T-cell (primary cell): ENCODE results near the gene ALPP. TPM values are rescaled to one million over a fixed set of nuclear protein-coding genes. Genes with fewer than 3 reads are reported as not detected.

Experiments
- ATAC-seq, 4 experiments: fragments of 200-7000 bp in 3 of 4; fragments of 150-1000 bp in 1 of 4; cut with Tn5 transposase; replicated peaks in 1 of 4; 1 replicate in 3 of 4; 2 replicates in 1 of 4; pipeline ENCODE4 v1.10.0; 2021; ENCODE audit warnings: moderate library complexity in 3 of 4, mild to moderate bottlenecking in 2 of 4, moderate number of reproducible peaks in 1 of 4
- CTCF ChIA-PET, 2 donors: fragments of 300-600 bp; sonication (Branson Sonifier 250); formaldehyde crosslinking; loops; one replicate each; lab custom pipeline; 2022; ENCODE audit warnings: antibody characterized with exemption in 2 of 2; lab: Charles Lee
- POLR2A ChIA-PET, 2 donors: fragments of 300-600 bp; sonication (Branson Sonifier 250); formaldehyde crosslinking; loops; one replicate each; lab custom pipeline; 2022; ENCODE audit warnings: antibody characterized with exemption in 2 of 2; lab: Charles Lee
- DNase-seq, 35 experiments: peaks; one replicate each; pipeline versions ENCODE4 v3.0.0 to v3.0.0-alpha.2; 2013 to 2023
- H3K27ac ChIP-seq: one replicate; pipeline ENCODE4 v1.5.1; 2013; ENCODE audit warnings: low read length
- H3K27me3 ChIP-seq, 2 experiments: replicated peaks in 1 of 2; 1 replicate in 1 of 2; 2 replicates in 1 of 2; pipeline versions ENCODE4 v1.6.1 to v1.7.0; 2013; ENCODE audit warnings: low read length in 1 of 2, mixed read lengths in 1 of 2; ENCODE audit not compliant: control insufficient read depth in 2 of 2, insufficient read depth in 2 of 2; ENCODE audit errors: extremely low read depth in 1 of 2
- H3K36me3 ChIP-seq, 2 donors: 1 replicate in 1 of 2; 2 replicates in 1 of 2; pipeline versions ENCODE4 v1.6.1 to v1.7.0; 2013; ENCODE audit warnings: low read length in 1 of 2; ENCODE audit not compliant: control insufficient read depth in 2 of 2, insufficient read depth in 1 of 2; ENCODE audit errors: extremely low read depth in 1 of 2
- H3K4me1 ChIP-seq, 2 experiments: 1 replicate in 1 of 2; 2 replicates in 1 of 2; pipeline versions ENCODE4 v1.6.1 to v1.7.0; 2013; ENCODE audit warnings: low read length in 2 of 2, mixed read lengths in 1 of 2; ENCODE audit not compliant: insufficient read depth in 2 of 2, control insufficient read depth in 1 of 2; ENCODE audit errors: extremely low read depth in 1 of 2
- H3K4me3 ChIP-seq, 2 donors: 1 replicate in 1 of 2; 2 replicates in 1 of 2; pipeline versions ENCODE4 v1.5.1 to v1.7.0; 2013; ENCODE audit warnings: mild to moderate bottlenecking in 2 of 2, low read length in 1 of 2, moderate library complexity in 1 of 2; ENCODE audit not compliant: control insufficient read depth in 1 of 2; ENCODE audit errors: extremely low read depth in 1 of 2
- H3K9me3 ChIP-seq: 2 replicates; pipeline ENCODE4 v1.7.0; 2013
- H3K27ac Mint-ChIP-seq, 2 donors: one replicate each; pipeline ENCODE4 v1.8.0; 2020 to 2021; ENCODE audit warnings: mild to moderate bottlenecking in 2 of 2, mixed read lengths in 2 of 2
- H3K27me3 Mint-ChIP-seq, 2 donors: one replicate each; pipeline ENCODE4 v1.8.0; 2021 to 2022; ENCODE audit warnings: mixed read lengths in 2 of 2
- H3K36me3 Mint-ChIP-seq: one replicate; pipeline ENCODE4 v1.8.0; 2021; ENCODE audit warnings: mixed read lengths
- H3K4me1 Mint-ChIP-seq, 3 donors: one replicate each; pipeline ENCODE4 v1.8.0; 2020 to 2022; ENCODE audit warnings: mixed read lengths in 3 of 3, mild to moderate bottlenecking in 1 of 3
- H3K4me3 Mint-ChIP-seq, 3 donors: one replicate each; pipeline ENCODE4 v1.8.0; 2020 to 2022; ENCODE audit warnings: mild to moderate bottlenecking in 3 of 3, mixed read lengths in 3 of 3, moderate library complexity in 3 of 3
- H3K9me3 Mint-ChIP-seq, 3 donors: one replicate each; pipeline ENCODE4 v1.8.0; 2020 to 2022; ENCODE audit warnings: mixed read lengths in 3 of 3
- WGBS: methylation state at CpG from one replicate; pipeline ENCODE4 v1.1.5; 2013; ENCODE audit warnings: missing lambda C conversion rate; ENCODE audit not compliant: insufficient coverage; 5-methylcytosine and 5-hydroxymethylcytosine counted together
- total RNA-seq, 35 experiments: library from RNA in 6 of 35; stranded (reverse) in 6 of 35; fragments of 120-200 nt in 1 of 35; gene quantifications; one replicate each; pipeline versions ENCODE4 v1.2.1 to v1.2.4 and lab custom pipeline; 2013 to 2026

The ALPP gene
- total RNA-seq, 5 donors from 2014 or later (not counting 1 experiment from before 2014, with no cell fraction given), result 0.16 TPM; not detected in 4

- Mint-ChIP-seq H3K4me3 (no peak overlapping the region), H3K27me3 (peaks cover 3 to 22% of the 10 kb centered on the region in 2 donors), H3K4me1 (no peaks in the 10 kb centered on the region), H3K9me3 (no peaks in the 10 kb centered on the region), H3K36me3 (no peaks in the 10 kb centered on the region), H3K27ac (no peak overlapping the region)
- H3K27me3 ChIP-seq, result peaks cover 2 to 19% of the 10 kb centered on the region in 2 experiments
- POLR2A ChIA-PET, result no interaction called here
- H3K4me1 ChIP-seq, result no peaks in the 10 kb centered on the region
- no peaks in the 10 kb centered on the region for H3K9me3 ChIP-seq
- H3K4me3 ChIP-seq, result no peak overlapping the region
- H3K36me3 ChIP-seq, result no peaks in the 10 kb centered on the region
- ATAC-seq, result no peak
- DNase-seq, result no peak
- CTCF ChIA-PET, result interaction anchor here in 1 of 2 donors (0.6 kb wide), 1 partner anchor 29 kb away, joined by 5 read pairs; no protein-coding TSS in a partner anchor
- 100% methylated on average over 2 of the region's 5 CpGs for WGBS
- H3K27ac ChIP-seq, result no peak overlapping the region
Measured at GRCh38 chr2:232398293-232399034, 19.9 kb downstream of the ALPP start.

- peaks cover 3 to 19% of the 10 kb centered on the region in 2 donors for H3K27me3 Mint-ChIP-seq
- Histone ChIP-seq H3K4me1 (no peaks in the 10 kb centered on the region), H3K36me3 (no peaks in the 10 kb centered on the region), H3K27me3 (peaks cover 2 to 19% of the 10 kb centered on the region in 2 experiments), H3K27ac (no peak overlapping the region), H3K4me3 (no peak overlapping the region), H3K9me3 (no peaks in the 10 kb centered on the region)
- POLR2A ChIA-PET, result no interaction called here
- H3K4me1 Mint-ChIP-seq, result no peaks in the 10 kb centered on the region
- no peak overlapping the region for H3K4me3 Mint-ChIP-seq
- CTCF ChIA-PET, result no interaction called here
- H3K9me3 Mint-ChIP-seq, result no peaks in the 10 kb centered on the region
- no peaks in the 10 kb centered on the region for H3K36me3 Mint-ChIP-seq
- H3K27ac Mint-ChIP-seq, result no peak overlapping the region
- 88% methylated on average over 3 of the region's 9 CpGs for WGBS
- no peak for ATAC-seq
- DNase-seq, result no peak
Measured at GRCh38 chr2:232400256-232401015, 21.9 kb downstream of the ALPP start.

GRCh38 chr2:232402518-232402917 lies 24.0 kb downstream of the ALPP start:
- H3K4me1 Mint-ChIP-seq, result no peaks in the 10 kb centered on the region
- no peak overlapping the region for H3K27ac Mint-ChIP-seq
- no peak for ATAC-seq
- Histone ChIP-seq H3K27ac (no peak overlapping the region), H3K4me1 (no peaks in the 10 kb centered on the region), H3K9me3 (no peaks in the 10 kb centered on the region), H3K27me3 (peaks cover 2 to 17% of the 10 kb centered on the region in 2 experiments), H3K4me3 (no peak overlapping the region), H3K36me3 (no peaks in the 10 kb centered on the region)
- DNase-seq, result no peak
- H3K27me3 Mint-ChIP-seq, result peaks cover 3 to 10% of the 10 kb centered on the region in 2 donors
- H3K4me3 Mint-ChIP-seq, result no peak overlapping the region
- CTCF ChIA-PET, result no interaction called here
- H3K36me3 Mint-ChIP-seq, result no peaks in the 10 kb centered on the region
- POLR2A ChIA-PET, result no interaction called here
- H3K9me3 Mint-ChIP-seq, result no peaks in the 10 kb centered on the region
- 73% methylated on average over 2 of the region's 3 CpGs for WGBS

- Histone ChIP-seq H3K4me3 (no peak overlapping the region), H3K9me3 (no peaks in the 10 kb centered on the region), H3K27me3 (peaks cover 0 to 20% of the 10 kb centered on the region in 2 experiments), H3K36me3 (no peaks in the 10 kb centered on the region), H3K4me1 (no peaks in the 10 kb centered on the region), H3K27ac (no peak overlapping the region)
- POLR2A ChIA-PET, result no interaction called here
- no peak for ATAC-seq
- Mint-ChIP-seq H3K9me3 (no peaks in the 10 kb centered on the region), H3K36me3 (no peaks in the 10 kb centered on the region), H3K4me3 (no peak overlapping the region), H3K27ac (no peak overlapping the region), H3K27me3 (peaks cover 0 to 14% of the 10 kb centered on the region in 2 donors), H3K4me1 (no peaks in the 10 kb centered on the region)
- CTCF ChIA-PET, result no interaction called here
- WGBS, result 92% methylated on average over 7 of the region's 11 CpGs
- DNase-seq, result no peak
Measured at GRCh38 chr2:232405943-232406510, 27.5 kb downstream of the ALPP start.

- POLR2A ChIA-PET, result no interaction called here
- H3K36me3 Mint-ChIP-seq, result no peaks in the 10 kb centered on the region
- CTCF ChIA-PET, result no interaction called here
Measured at GRCh38 chr2:232406556-232407310, 28.2 kb downstream of the ALPP start, which contains the start of gene ALPG. Gene ALPG, plus strand, starts transcription at chr2:232406844. Its CDS starts 51 bp downstream, at chr2:232406895.

More at GRCh38 chr2:232406556-232407310, 28.2 kb downstream of the ALPP start, which contains the start of gene ALPG:
- no peak within 1 kb of the TSS for H3K27ac ChIP-seq
- Mint-ChIP-seq H3K4me1 (no peaks in the 10 kb centered on the region), H3K27me3 (peaks cover 0 to 15% of the 10 kb centered on the region in 2 donors), H3K4me3 (no peak within 1 kb of the TSS), H3K9me3 (no peaks in the 10 kb centered on the region), H3K27ac (no peak within 1 kb of the TSS)
- no peak for ATAC-seq
- no peaks in the 10 kb centered on the region for H3K9me3 ChIP-seq
- 91% methylated on average over 13 of the region's 17 CpGs for WGBS
- no peak within 1 kb of the TSS for H3K4me3 ChIP-seq
- DNase-seq, result no peak
- no peaks in the 10 kb centered on the region for H3K4me1 ChIP-seq
- H3K36me3 ChIP-seq, result no peaks in the 10 kb centered on the region
- peaks cover 0 to 24% of the 10 kb centered on the region in 2 experiments for H3K27me3 ChIP-seq
